Measurements from ENCODE around the gene CDKN2B-AS1.

Gene CDKN2B-AS1

GRCh38 chr9:21976334-21976875, 18.2 kb upstream of the CDKN2B-AS1 start:
- TF ChIP-seq SPI1 (IDR thresholded peaks at IDR 0.05; ENCODE audit: low read depth, low read length) (no peak), POLR2A (IDR thresholded peaks at IDR 0.05; ENCODE audit: low read depth, low read length) (no peak), POU2F2 (IDR thresholded peaks at IDR 0.05; ENCODE audit: low read depth, low read length) (no peak), PAX5 (IDR thresholded peaks at IDR 0.05; ENCODE audit: insufficient read depth, low read length, severe bottlenecking) (no peak), TAF1 (IDR thresholded peaks at IDR 0.05; ENCODE audit: low read depth, low read length) (no peak), POLR2AphosphoS5 (IDR thresholded peaks at IDR 0.05; ENCODE audit: low read depth, low read length) (no peak)
- FAIRE-seq (no peak), DNase-seq (ENCODE audit: insufficient read length, low spot score) (no peak)

GRCh38 chr9:21982391-21982790, 12.2 kb upstream of the CDKN2B-AS1 start:
- DNase-seq (ENCODE audit: insufficient read length, low spot score) (no peak), FAIRE-seq (no peak)
- TF ChIP-seq SPI1 (IDR thresholded peaks at IDR 0.05; ENCODE audit: low read depth, low read length), result no peak

GRCh38 chr9:21982861-21983560, 11.6 kb upstream of the CDKN2B-AS1 start:
- DNase-seq (ENCODE audit: insufficient read length, low spot score) (no peak), FAIRE-seq (no peak)
- TF ChIP-seq PAX5 (IDR thresholded peaks at IDR 0.05; ENCODE audit: insufficient read depth, low read length, severe bottlenecking) (no peak), SPI1 (IDR thresholded peaks at IDR 0.05; ENCODE audit: low read depth, low read length) (no peak), POLR2AphosphoS5 (IDR thresholded peaks at IDR 0.05; ENCODE audit: low read depth, low read length) (no peak), TAF1 (IDR thresholded peaks at IDR 0.05; ENCODE audit: low read depth, low read length) (no peak), POLR2A (IDR thresholded peaks at IDR 0.05; ENCODE audit: low read depth, low read length) (no peak), POU2F2 (IDR thresholded peaks at IDR 0.05; ENCODE audit: low read depth, low read length) (no peak)

GRCh38 chr9:21983561-21983935, 11.0 kb upstream of the CDKN2B-AS1 start:
- DNase-seq (ENCODE audit: insufficient read length, low spot score), result no peak
- TF ChIP-seq SPI1 (IDR thresholded peaks at IDR 0.05; ENCODE audit: low read depth, low read length) (no peak), POLR2AphosphoS5 (IDR thresholded peaks at IDR 0.05; ENCODE audit: low read depth, low read length) (no peak), POLR2A (IDR thresholded peaks at IDR 0.05; ENCODE audit: low read depth, low read length) (no peak), POU2F2 (IDR thresholded peaks at IDR 0.05; ENCODE audit: low read depth, low read length) (no peak), TAF1 (IDR thresholded peaks at IDR 0.05; ENCODE audit: low read depth, low read length) (no peak)
- FAIRE-seq, result no peak

- DNase-seq (ENCODE audit: insufficient read length, low spot score) (no peak), FAIRE-seq (no peak)
- TF ChIP-seq POU2F2 (IDR thresholded peaks at IDR 0.05; ENCODE audit: low read depth, low read length) (no peak), PAX5 (IDR thresholded peaks at IDR 0.05; ENCODE audit: insufficient read depth, low read length, severe bottlenecking) (no peak)
Measured at GRCh38 chr9:21984101-21984500, 10.5 kb upstream of the CDKN2B-AS1 start.

GRCh38 chr9:21985964-21986667, 8.5 kb upstream of the CDKN2B-AS1 start:
- no peak for FAIRE-seq
- TF ChIP-seq POLR2AphosphoS5 (IDR thresholded peaks at IDR 0.05; ENCODE audit: low read depth, low read length), result no peak
- TF ChIP-seq POU2F2 (IDR thresholded peaks at IDR 0.05; ENCODE audit: low read depth, low read length), result no peak
- TF ChIP-seq SPI1 (IDR thresholded peaks at IDR 0.05; ENCODE audit: low read depth, low read length), result no peak
- no peak for TF ChIP-seq PAX5 (IDR thresholded peaks at IDR 0.05; ENCODE audit: insufficient read depth, low read length, severe bottlenecking)
- TF ChIP-seq POLR2A (IDR thresholded peaks at IDR 0.05; ENCODE audit: low read depth, low read length), result no peak
- TF ChIP-seq TAF1 (IDR thresholded peaks at IDR 0.05; ENCODE audit: low read depth, low read length), result no peak

GRCh38 chr9:21988056-21988990, 6.3 kb upstream of the CDKN2B-AS1 start:
- TF ChIP-seq SPI1 (IDR thresholded peaks at IDR 0.05; ENCODE audit: low read depth, low read length) (no peak), POU2F2 (IDR thresholded peaks at IDR 0.05; ENCODE audit: low read depth, low read length) (no peak), PAX5 (IDR thresholded peaks at IDR 0.05; ENCODE audit: insufficient read depth, low read length, severe bottlenecking) (no peak), POLR2A (IDR thresholded peaks at IDR 0.05; ENCODE audit: low read depth, low read length) (no peak), TAF1 (IDR thresholded peaks at IDR 0.05; ENCODE audit: low read depth, low read length) (no peak), POLR2AphosphoS5 (IDR thresholded peaks at IDR 0.05; ENCODE audit: low read depth, low read length) (no peak)
- FAIRE-seq (no peak), DNase-seq (ENCODE audit: insufficient read length, low spot score) (no peak)

More at GRCh38 chr9:21985964-21986667, 8.5 kb upstream of the CDKN2B-AS1 start:
- no peak for DNase-seq (ENCODE audit: insufficient read length, low spot score)

- no peak for DNase-seq (ENCODE audit: insufficient read length, low spot score)
- no peak for FAIRE-seq
- TF ChIP-seq SPI1 (IDR thresholded peaks at IDR 0.05; ENCODE audit: low read depth, low read length) (no peak), POU2F2 (IDR thresholded peaks at IDR 0.05; ENCODE audit: low read depth, low read length) (no peak), PAX5 (IDR thresholded peaks at IDR 0.05; ENCODE audit: insufficient read depth, low read length, severe bottlenecking) (no peak), TAF1 (IDR thresholded peaks at IDR 0.05; ENCODE audit: low read depth, low read length) (no peak), POLR2A (IDR thresholded peaks at IDR 0.05; ENCODE audit: low read depth, low read length) (no peak), POLR2AphosphoS5 (IDR thresholded peaks at IDR 0.05; ENCODE audit: low read depth, low read length) (no peak)
Measured at GRCh38 chr9:21989440-21990189, 5.0 kb upstream of the CDKN2B-AS1 start.

All from GM12891 (cell line).